Endothelial cell of umbilical vein (primary cell): ENCODE results near the gene OPCML. TPM values are rescaled to one million over a fixed set of nuclear protein-coding genes. Genes with fewer than 3 reads are reported as not detected.

Experiments
- BruUV-seq: library from RNA; stranded (reverse); fragments of 400-500 nt; replicated peaks from 2 replicates; lab custom pipeline; 2021; lab: Mats Ljungman, UMichigan
- CTCF ChIA-PET: fragments of 300-600, 350-600 bp; sonication (Branson Sonifier 250); formaldehyde crosslinking; loops from one replicate; lab custom pipeline; 2021; ENCODE audit warnings: antibody characterized with exemption, inconsistent platforms; lab: Charles Lee
- POLR2A ChIA-PET: fragments of 300-600, 350-600 bp; sonication (Branson Sonifier 250); formaldehyde crosslinking; loops from one replicate; lab custom pipeline; 2021; ENCODE audit warnings: antibody characterized with exemption, inconsistent platforms; lab: Charles Lee
- DNase-seq: peaks from one replicate; pipeline ENCODE4 v3.0.0-alpha.2; 2011; ENCODE audit warnings: low read depth, low spot score
- FAIRE-seq: peaks from 2 replicates; lab custom pipeline; 2011; peaks lifted over from hg19 to GRCh38; lab: Jason Lieb, UNC
- H2AFZ ChIP-seq: 2 replicates; pipeline ENCODE4 v1.6.0; 2012; ENCODE audit warnings: low read depth, low read length, control low read depth, inconsistent platforms
- H3K27ac ChIP-seq: 2 replicates; pipeline ENCODE4 v1.5.1; 2011; ENCODE audit warnings: low read depth, mild to moderate bottlenecking, control low read depth, low read length, moderate library complexity; ENCODE audit not compliant: insufficient read depth
- H3K27me3 ChIP-seq, 2 experiments: 2 replicates each; pipeline versions ENCODE4 v1.6.0 to v1.6.1; 2011; ENCODE audit warnings: low read length in 2 of 2, mixed read lengths in 1 of 2; ENCODE audit not compliant: control insufficient read depth in 2 of 2, insufficient read depth in 2 of 2
- H3K36me3 ChIP-seq, 2 experiments: 2 replicates in 1 of 2; 3 replicates in 1 of 2; pipeline ENCODE4 v1.5.1; 2011; ENCODE audit warnings: low read length in 2 of 2, mild to moderate bottlenecking in 1 of 2, moderate library complexity in 1 of 2; ENCODE audit not compliant: control insufficient read depth in 2 of 2, insufficient read depth in 2 of 2; ENCODE audit errors: extremely low read depth in 1 of 2
- H3K4me1 ChIP-seq: 3 replicates; pipeline ENCODE4 v1.5.1; 2011; ENCODE audit warnings: mild to moderate bottlenecking, low read length; ENCODE audit not compliant: control insufficient read depth, insufficient read depth; ENCODE audit errors: extremely low read depth
- H3K4me2 ChIP-seq: 2 replicates; pipeline ENCODE4 v1.6.1; 2011; ENCODE audit warnings: low read length, control low read depth, mixed read lengths; ENCODE audit not compliant: insufficient read depth
- H3K4me3 ChIP-seq, 3 experiments: fragments of 200-600 bp in 1 of 3; sonication (generic), shearing (Covaris generic) in 1 of 3; replicated peaks in 1 of 3; 2 replicates each; pipeline ENCODE4 v1.5.1; 2011 to 2016; ENCODE audit warnings: control low read depth in 3 of 3, low read length in 3 of 3, mild to moderate bottlenecking in 2 of 3, inconsistent platforms in 1 of 3, low read depth in 1 of 3, moderate library complexity in 1 of 3; ENCODE audit not compliant: insufficient read depth in 1 of 3
- H3K79me2 ChIP-seq: 2 replicates; pipeline ENCODE4 v1.6.0; 2012; ENCODE audit warnings: low read length, inconsistent platforms; ENCODE audit not compliant: control insufficient read depth, insufficient read depth
- H3K9ac ChIP-seq: replicated peaks from 2 replicates; pipeline ENCODE3; 2011; ENCODE audit warnings: low read length, control low read depth; ENCODE audit not compliant: insufficient read depth; ENCODE audit errors: extremely low read depth
- H3K9me1 ChIP-seq: replicated peaks from 3 replicates; pipeline ENCODE4 v1.6.0; 2011; ENCODE audit warnings: mild to moderate bottlenecking, low read length; ENCODE audit not compliant: control insufficient read depth, insufficient read depth; ENCODE audit errors: extremely low read depth
- H3K9me3 ChIP-seq: replicated peaks from 2 replicates; pipeline ENCODE4 v1.5.1; 2012; ENCODE audit warnings: low read length, inconsistent platforms; ENCODE audit not compliant: control insufficient read depth, insufficient read depth
- H4K20me1 ChIP-seq: replicated peaks from 2 replicates; pipeline ENCODE3; 2011; ENCODE audit warnings: mild to moderate bottlenecking, low read length; ENCODE audit not compliant: control insufficient read depth, insufficient read depth; ENCODE audit errors: extremely low read depth
- EZH2 ChIP-seq: IDR thresholded peaks from 2 replicates; pipeline ENCODE4 v1.6.1; 2012; ENCODE audit warnings: borderline replicate concordance, low read depth, mild to moderate bottlenecking, moderate library complexity, low read length, inconsistent platforms; ENCODE audit not compliant: severe bottlenecking
- FOS ChIP-seq: IDR thresholded peaks from 2 replicates; pipeline ENCODE4 v1.6.1; 2011; ENCODE audit warnings: mild to moderate bottlenecking, low read length, moderate library complexity, borderline replicate concordance; ENCODE audit not compliant: insufficient read depth
- GATA2 ChIP-seq: IDR thresholded peaks from 2 replicates; pipeline ENCODE4 v1.7.0; 2011; ENCODE audit warnings: low read depth, mild to moderate bottlenecking, moderate library complexity, mixed read lengths, low read length; ENCODE audit not compliant: insufficient read length, insufficient read depth
- JUN ChIP-seq: IDR thresholded peaks from 2 replicates; pipeline ENCODE4 v1.6.1; 2011; ENCODE audit warnings: borderline replicate concordance, low read depth; ENCODE audit not compliant: insufficient read length, insufficient read depth
- MYC ChIP-seq: IDR thresholded peaks from one replicate; pipeline ENCODE4 v1.6.1; 2011; ENCODE audit warnings: mild to moderate bottlenecking, low read depth, low read length
- POLR2A ChIP-seq: IDR thresholded peaks from 2 replicates; pipeline ENCODE4 v1.6.1; 2012; ENCODE audit warnings: low read depth, mild to moderate bottlenecking, control low read depth, low read length
- POLR2AphosphoS5 ChIP-seq: IDR thresholded peaks from 2 replicates; pipeline ENCODE4 v1.6.1; 2012; ENCODE audit warnings: low read depth, mild to moderate bottlenecking, control low read depth, low read length, moderate library complexity; ENCODE audit not compliant: insufficient read depth
- dilution Hi-C: fragments of 300-500 bp; cut with MboI; formaldehyde crosslinking; loops from one replicate; pipeline ENCODE4 v1.15.0; 2019; ENCODE audit warnings: low sequenced_read_pairs; ENCODE audit not compliant: extremely low pct_ligation_motif_present
- intact Hi-C: fragments of 100-400 bp; cut with micrococcal nuclease; formaldehyde crosslinking; loops from one replicate; pipeline ENCODE4 v1.10.0; 2022
- polyA plus RNA-seq, 4 experiments: library from polyadenylated mRNA; depleted of rRNA in 3 of 4; stranded (reverse) in 3 of 4; unstranded in 1 of 4; fragments of >200 nt; gene quantifications; 2 replicates each; pipeline versions ENCODE4 v1.2.1 to v1.2.3, GENCODE V29; 2011 to 2012; ENCODE audit warnings: missing spikeins in 1 of 4
- total RNA-seq: library from RNA; stranded (reverse); gene quantifications from 2 replicates; pipeline ENCODE4 v1.2.3, GENCODE V29; 2021
- TF ChIP-seq, protein P1 (sequence below), 2 donors: IDR thresholded peaks; 1 replicate in 1 of 2; 2 replicates in 1 of 2; pipeline ENCODE4 v1.5.1; 2011; ENCODE audit warnings: low read length in 2 of 2, mild to moderate bottlenecking in 2 of 2, moderate library complexity in 2 of 2, control low read depth in 1 of 2, inconsistent platforms in 1 of 2, low read depth in 1 of 2; ENCODE audit not compliant: insufficient read depth in 1 of 2; ENCODE audit errors: extremely low read depth in 1 of 2
- TF ChIP-seq, protein P2 (sequence below): IDR thresholded peaks from 2 replicates; pipeline ENCODE4 v1.6.1; 2011; ENCODE audit not compliant: insufficient read depth, insufficient read length

OPCML gene
- total and polyA plus RNA-seq, 2 donors (not counting 3 experiments of a cell fraction or from before 2014, with no cell fraction given) = not detected

DNA sequence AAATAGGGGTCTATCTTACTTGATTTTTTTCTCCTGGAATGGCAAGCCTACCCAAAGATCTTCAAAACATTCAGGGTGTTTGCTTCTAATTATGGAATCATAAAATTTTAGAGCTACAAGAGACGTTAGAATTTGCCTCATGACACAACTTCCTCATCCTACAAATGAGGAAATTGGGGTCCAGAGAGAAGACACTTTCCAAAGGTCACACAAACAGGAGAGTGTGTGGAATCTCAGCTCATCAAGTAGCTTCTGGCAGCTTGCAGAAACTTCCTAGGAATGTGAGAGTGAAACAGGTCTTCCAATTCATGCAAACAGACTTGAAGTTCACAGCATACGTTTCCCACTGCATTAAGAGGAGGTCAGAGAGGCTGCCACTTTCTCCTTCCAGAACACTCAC is 976.0 kb downstream of the OPCML start:
- Histone ChIP-seq H3K27ac (no peak overlapping the region), H2AFZ (no peak overlapping the region), H3K9me3 (peaks cover 4% of the 10 kb centered on the region), H3K4me2 (no peak overlapping the region), H3K4me1 (no peaks in the 10 kb centered on the region), H3K36me3 (no peaks in the 10 kb centered on the region), H4K20me1 (no peaks in the 10 kb centered on the region), H3K27me3 (no peaks in the 10 kb centered on the region), H3K9ac (no peak overlapping the region), H3K79me2 (no peaks in the 10 kb centered on the region), H3K4me3 (no peak overlapping the region), H3K9me1 (no peaks in the 10 kb centered on the region)
- intact Hi-C loops = no loop called here
- no TSS peak for BruUV-seq
- ChIA-PET CTCF (no interaction called here), POLR2A (no interaction called here)
- no peak for FAIRE-seq
- dilution Hi-C loops = no loop called here
- DNase-seq = no peak
- no peak for TF ChIP-seq GATA2
- TF ChIP-seq EZH2 = no peak
- TF ChIP-seq POLR2A = no peak
- TF ChIP-seq POLR2AphosphoS5 = no peak
- no peak for TF ChIP-seq MYC
- TF ChIP-seq, protein P1, sequence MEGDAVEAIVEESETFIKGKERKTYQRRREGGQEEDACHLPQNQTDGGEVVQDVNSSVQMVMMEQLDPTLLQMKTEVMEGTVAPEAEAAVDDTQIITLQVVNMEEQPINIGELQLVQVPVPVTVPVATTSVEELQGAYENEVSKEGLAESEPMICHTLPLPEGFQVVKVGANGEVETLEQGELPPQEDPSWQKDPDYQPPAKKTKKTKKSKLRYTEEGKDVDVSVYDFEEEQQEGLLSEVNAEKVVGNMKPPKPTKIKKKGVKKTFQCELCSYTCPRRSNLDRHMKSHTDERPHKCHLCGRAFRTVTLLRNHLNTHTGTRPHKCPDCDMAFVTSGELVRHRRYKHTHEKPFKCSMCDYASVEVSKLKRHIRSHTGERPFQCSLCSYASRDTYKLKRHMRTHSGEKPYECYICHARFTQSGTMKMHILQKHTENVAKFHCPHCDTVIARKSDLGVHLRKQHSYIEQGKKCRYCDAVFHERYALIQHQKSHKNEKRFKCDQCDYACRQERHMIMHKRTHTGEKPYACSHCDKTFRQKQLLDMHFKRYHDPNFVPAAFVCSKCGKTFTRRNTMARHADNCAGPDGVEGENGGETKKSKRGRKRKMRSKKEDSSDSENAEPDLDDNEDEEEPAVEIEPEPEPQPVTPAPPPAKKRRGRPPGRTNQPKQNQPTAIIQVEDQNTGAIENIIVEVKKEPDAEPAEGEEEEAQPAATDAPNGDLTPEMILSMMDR (IDR thresholded peaks at IDR 0.05; ENCODE audit: extremely low read depth in 1 of 2, insufficient read depth in 1 of 2, low read depth in 1 of 2, low read length in 2 of 2) = no peak
- no peak for TF ChIP-seq FOS
- no peak for TF ChIP-seq JUN
- TF ChIP-seq, protein P2, sequence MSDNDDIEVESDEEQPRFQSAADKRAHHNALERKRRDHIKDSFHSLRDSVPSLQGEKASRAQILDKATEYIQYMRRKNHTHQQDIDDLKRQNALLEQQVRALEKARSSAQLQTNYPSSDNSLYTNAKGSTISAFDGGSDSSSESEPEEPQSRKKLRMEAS = no peak
